Measurements from ENCODE around the gene CLEC2D. TPM values are rescaled to one million over a fixed set of nuclear protein-coding genes. Genes with fewer than 3 reads are reported as not detected.
A peak's percentile ranks its signal among the peaks of the same experiment; 100 is the strongest.

Gene CLEC2D
- total and polyA plus RNA-seq, 10 donors, result 20.8 to 131 (median 79.9) TPM

DNA sequence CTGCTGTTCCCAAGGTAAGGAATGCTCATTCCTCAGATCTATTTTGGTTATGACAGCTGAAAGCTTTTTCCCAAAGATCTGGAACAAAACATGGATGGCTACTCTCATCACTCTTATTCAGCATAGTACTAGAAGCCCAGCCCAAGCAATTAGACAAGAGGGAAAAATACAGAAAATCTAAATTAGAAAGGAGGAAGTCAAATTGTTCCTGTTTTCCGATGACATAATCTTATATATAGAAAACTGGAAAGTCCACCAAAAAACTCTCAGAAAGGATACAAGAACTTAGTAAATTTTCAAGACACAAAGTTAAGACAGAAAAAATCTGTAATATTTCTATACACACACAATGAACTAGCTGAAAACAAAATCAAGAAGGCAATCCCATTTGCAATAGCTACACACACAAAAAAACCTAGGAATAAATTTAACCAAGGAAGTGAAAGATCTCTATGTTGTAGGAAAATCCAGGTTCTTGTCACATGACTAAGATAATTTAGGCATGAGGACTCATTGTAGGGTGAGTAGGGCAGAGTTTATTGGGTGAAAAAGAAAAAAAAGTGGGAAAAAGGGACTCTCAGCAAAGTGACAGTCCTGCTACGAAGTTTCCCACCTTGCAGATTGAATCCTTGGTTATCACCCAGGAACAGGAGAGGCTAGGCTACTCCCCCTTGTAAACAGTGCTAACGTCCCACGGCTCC, 33.2 kb upstream of the CLEC2D start:
- Histone ChIP-seq H3K36me3 (no peaks in the 10 kb centered on the region), H3K9me3 (peaks cover 0 to 8% (median 0%) of the 10 kb centered on the region in 8 donors), H3K4me1 (peaks cover 11 to 62% (median 35%) of the 10 kb centered on the region in 6 donors), H3K4me3 (no peak overlapping the region), H3K27me3 (replicated peaks in 1 of 7) (no peaks in the 10 kb centered on the region), H3K27ac (peak overlapping the region in 5 of 8 donors; percentile 18 to 73 (median 54))
- no peak for DNase-seq
- intact Hi-C loops (cut with DNase I; ENCODE audit: low total_unique reads), result no loop called here
- TF ChIP-seq POLR2AphosphoS5 (IDR thresholded peaks at IDR 0.05) (no peak), POLR2A (IDR thresholded peaks at IDR 0.05) (no peak)
- TF ChIP-seq, protein P1, sequence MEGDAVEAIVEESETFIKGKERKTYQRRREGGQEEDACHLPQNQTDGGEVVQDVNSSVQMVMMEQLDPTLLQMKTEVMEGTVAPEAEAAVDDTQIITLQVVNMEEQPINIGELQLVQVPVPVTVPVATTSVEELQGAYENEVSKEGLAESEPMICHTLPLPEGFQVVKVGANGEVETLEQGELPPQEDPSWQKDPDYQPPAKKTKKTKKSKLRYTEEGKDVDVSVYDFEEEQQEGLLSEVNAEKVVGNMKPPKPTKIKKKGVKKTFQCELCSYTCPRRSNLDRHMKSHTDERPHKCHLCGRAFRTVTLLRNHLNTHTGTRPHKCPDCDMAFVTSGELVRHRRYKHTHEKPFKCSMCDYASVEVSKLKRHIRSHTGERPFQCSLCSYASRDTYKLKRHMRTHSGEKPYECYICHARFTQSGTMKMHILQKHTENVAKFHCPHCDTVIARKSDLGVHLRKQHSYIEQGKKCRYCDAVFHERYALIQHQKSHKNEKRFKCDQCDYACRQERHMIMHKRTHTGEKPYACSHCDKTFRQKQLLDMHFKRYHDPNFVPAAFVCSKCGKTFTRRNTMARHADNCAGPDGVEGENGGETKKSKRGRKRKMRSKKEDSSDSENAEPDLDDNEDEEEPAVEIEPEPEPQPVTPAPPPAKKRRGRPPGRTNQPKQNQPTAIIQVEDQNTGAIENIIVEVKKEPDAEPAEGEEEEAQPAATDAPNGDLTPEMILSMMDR (IDR thresholded peaks at IDR 0.05 in 8 of 11, conservative IDR thresholded peaks at IDR 0.05 in 3 of 11), result no peak
- WGBS, 5 donors, result 70 to 81% (median 76%) methylated on average over 4 of the region's 4 CpGs

DNA sequence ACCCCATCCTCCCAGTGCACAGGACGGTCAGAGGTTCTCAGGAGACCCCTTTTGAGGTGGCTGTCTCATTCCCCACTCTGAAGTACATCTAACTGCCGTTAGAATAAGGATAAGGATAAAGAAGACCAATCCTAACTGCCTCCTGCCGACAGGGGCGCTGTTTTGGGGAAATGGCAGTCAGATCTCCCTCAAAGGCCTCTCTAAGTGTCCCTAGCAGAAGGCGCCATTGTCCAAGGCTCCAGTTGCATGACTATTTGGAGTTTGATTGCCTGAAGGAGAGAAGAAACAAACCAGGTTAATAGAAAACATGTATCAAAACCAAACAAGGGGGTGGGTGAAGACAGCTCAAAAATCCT, 32.7 kb upstream of the CLEC2D start:
- peaks cover 11 to 62% (median 35%) of the 10 kb centered on the region in 6 donors for H3K4me1 ChIP-seq
- WGBS, 5 donors, result 88 to 96% (median 94%) methylated on average over 5 of the region's 5 CpGs
- intact Hi-C loops (cut with DNase I; ENCODE audit: low total_unique reads), result no loop called here
- H3K27ac ChIP-seq, result peak overlapping the region in 4 of 8 donors; percentile 28 to 73 (median 56)
- TF ChIP-seq POLR2AphosphoS5 (IDR thresholded peaks at IDR 0.05) (no peak), POLR2A (IDR thresholded peaks at IDR 0.05) (no peak)
- TF ChIP-seq, protein P1 (IDR thresholded peaks at IDR 0.05 in 8 of 11, conservative IDR thresholded peaks at IDR 0.05 in 3 of 11), result no peak
- DNase-seq, result no peak
- H3K4me3 ChIP-seq, result no peak overlapping the region
- H3K9me3 ChIP-seq, result peaks cover 0 to 8% (median 0%) of the 10 kb centered on the region in 8 donors
- no peaks in the 10 kb centered on the region for H3K27me3 ChIP-seq (replicated peaks in 1 of 7)
- H3K36me3 ChIP-seq, result no peaks in the 10 kb centered on the region

DNA sequence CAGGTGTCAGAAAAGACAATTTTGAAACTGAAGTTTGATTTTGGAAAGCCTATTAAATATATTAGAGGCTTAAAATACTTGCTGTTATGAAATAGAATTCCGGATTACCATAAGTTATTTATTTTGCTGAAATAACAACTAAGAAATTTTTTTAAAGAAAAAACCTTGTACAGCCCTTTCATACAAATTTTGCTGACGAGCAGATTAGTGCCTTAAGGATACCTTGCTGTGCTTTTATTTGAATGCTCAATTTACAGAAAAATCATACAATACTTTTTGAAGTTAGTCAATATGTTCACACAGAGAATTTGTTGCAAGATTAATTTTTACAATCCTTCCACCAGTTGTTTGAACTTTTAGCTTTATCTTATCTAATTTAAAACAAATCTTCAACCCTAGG, 29.5 kb upstream of the CLEC2D start:
- peaks cover 0 to 12% (median 2%) of the 10 kb centered on the region in 8 donors for H3K9me3 ChIP-seq

More for the DNA sequence above, 29.5 kb upstream of the CLEC2D start:
- 90 to 97% (median 96%) methylated on average over 2 of the region's 2 CpGs for WGBS, 5 donors
- Histone ChIP-seq H3K4me1 (peaks cover 5 to 56% (median 23%) of the 10 kb centered on the region in 6 donors), H3K36me3 (no peaks in the 10 kb centered on the region), H3K27me3 (replicated peaks in 1 of 7) (no peaks in the 10 kb centered on the region), H3K4me3 (no peak overlapping the region), H3K27ac (no peak overlapping the region)
- TF ChIP-seq, protein P1 (IDR thresholded peaks at IDR 0.05 in 8 of 11, conservative IDR thresholded peaks at IDR 0.05 in 3 of 11), result no peak
- TF ChIP-seq POLR2A (IDR thresholded peaks at IDR 0.05) (no peak), POLR2AphosphoS5 (IDR thresholded peaks at IDR 0.05) (no peak)
- DNase-seq, result no peak
- intact Hi-C loops (cut with DNase I; ENCODE audit: low total_unique reads), result loop anchor here (10.0 kb wide), 1 partner anchor 305 kb away; no protein-coding TSS in a partner anchor

All from spleen (tissue), 11 donors.